Measurements from ENCODE around the gene MPND.

The MPND gene

DNA sequence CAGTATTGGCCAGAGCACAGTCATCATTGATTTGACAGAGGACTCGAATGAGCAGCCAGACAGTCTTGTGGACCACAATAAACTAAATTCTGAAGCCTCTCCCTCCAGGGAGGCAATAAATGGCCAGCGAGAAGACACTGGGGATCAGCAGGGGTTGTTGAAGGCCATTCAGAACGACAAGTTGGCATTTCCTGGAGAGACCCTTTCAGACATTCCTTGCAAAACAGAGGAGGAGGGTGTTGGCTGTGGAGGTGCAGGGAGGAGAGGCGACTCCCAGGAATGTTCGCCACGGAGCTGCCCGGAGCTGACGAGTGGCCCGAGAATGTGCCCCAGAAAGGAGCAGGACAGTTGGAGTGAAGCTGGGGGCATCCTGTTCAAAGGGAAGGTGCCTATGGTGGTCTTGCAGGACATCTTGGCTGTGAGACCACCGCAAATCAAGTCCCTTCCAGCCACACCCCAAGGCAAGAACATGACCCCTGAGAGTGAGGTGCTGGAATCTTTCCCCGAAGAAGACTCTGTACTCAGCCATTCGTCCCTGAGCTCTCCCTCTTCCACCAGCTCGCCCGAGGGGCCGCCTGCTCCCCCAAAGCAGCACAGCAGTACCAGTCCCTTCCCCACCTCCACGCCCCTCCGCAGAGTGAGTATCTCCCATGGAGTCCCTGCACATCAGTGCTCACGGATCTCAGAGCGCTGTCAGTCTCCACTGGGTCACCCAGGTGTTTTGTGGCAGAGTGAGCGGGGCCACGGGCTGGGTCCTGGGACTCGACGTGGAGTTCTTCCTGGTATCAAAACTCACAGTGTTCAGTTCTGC, 66.0 kb downstream of the MPND start:
- FAIRE-seq, result no peak

Measured in TTC549 (cell line).